Transverse colon (tissue), 4 donors: ENCODE measurements around the gene SLC16A12.

Experiments used
- CTCF ChIP-seq, 5 experiments: fragments of 200-600 bp in 3 of 5; fragments of 450-650 bp in 2 of 5; sonication (generic) in 3 of 5; IDR thresholded peaks; 1 replicate in 2 of 5; 2 replicates in 3 of 5; pipeline ENCODE4 v1.5.1; 2016 to 2017; ENCODE audit warnings: antibody characterized with exemption in 5 of 5, inconsistent platforms in 3 of 5, mild to moderate bottlenecking in 2 of 5, moderate library complexity in 1 of 5
- EP300 ChIP-seq: sonication (generic); formaldehyde crosslinking; IDR thresholded peaks from one replicate; pipeline ENCODE4 v1.6.1; 2017; ENCODE audit warnings: antibody characterized with exemption, low read depth
- POLR2A ChIP-seq: fragments of 450-650 bp; IDR thresholded peaks from one replicate; pipeline ENCODE4 v1.6.1; 2016; ENCODE audit warnings: antibody characterized with exemption, mild to moderate bottlenecking, moderate library complexity
- POLR2AphosphoS5 ChIP-seq, 3 donors: sonication (generic); formaldehyde crosslinking; IDR thresholded peaks; one replicate each; pipeline ENCODE4 v1.6.1; 2016; ENCODE audit warnings: antibody characterized with exemption in 3 of 3

GRCh38 chr10:89475591-89475998 lies 59.8 kb downstream of the SLC16A12 start:
- TF ChIP-seq CTCF (IDR thresholded peaks at IDR 0.05) (no peak), EP300 (no peak), POLR2A (no peak), POLR2AphosphoS5 (IDR thresholded peaks at IDR 0.05) (no peak)
